HCT116 (cell line): ENCODE measurements around the gene RPL39L. TPM values are rescaled to one million over a fixed set of nuclear protein-coding genes. Genes with fewer than 3 reads are reported as not detected.

Experiments used
- ATAC-seq: fragments of 200-7000 bp; cut with Tn5 transposase; 2 replicates; pipeline ENCODE4 v1.9.1; 2020; ENCODE audit warnings: mild to moderate bottlenecking, moderate library complexity
- BruUV-seq: library from RNA; stranded (reverse); fragments of 400-500 nt; replicated peaks from 2 replicates; lab custom pipeline; 2021; lab: Mats Ljungman, UMichigan
- CTCF ChIA-PET: fragments of 300-600 bp; sonication (Branson Sonifier 250); formaldehyde crosslinking; loops from one replicate; lab custom pipeline; 2021; ENCODE audit warnings: antibody characterized with exemption; lab: Charles Lee
- POLR2A ChIA-PET: fragments of 300-600, 350-600 bp; sonication (Branson Sonifier 250); formaldehyde crosslinking; loops from one replicate; lab custom pipeline; 2021; ENCODE audit warnings: antibody characterized with exemption; lab: Charles Lee
- RAD21 ChIA-PET, 2 experiments: fragments of 300-600 bp; sonication (Branson Sonifier 250); formaldehyde crosslinking; loops; one replicate each; lab custom pipeline; 2023; ENCODE audit warnings: low total read pairs in 2 of 2; ENCODE audit not compliant: uncharacterized antibody in 2 of 2, unreplicated experiment in 2 of 2, low non-redundant PET in 1 of 2; lab: Charles Lee
- DNase-seq: peaks from one replicate; pipeline ENCODE4 v3.0.0-alpha.2; 2010; ENCODE audit warnings: low read depth, low spot score
- H2AFZ ChIP-seq: fragments of 200-600 bp; shearing (Covaris generic), sonication (generic); 2 replicates; pipeline ENCODE4 v1.6.1; 2017; ENCODE audit warnings: low read depth, mixed run types, mixed read lengths, antibody characterized with exemption, low read length; ENCODE audit not compliant: poor library complexity, severe bottlenecking
- H3K27ac ChIP-seq: 2 replicates; pipeline ENCODE4 v1.5.1; 2012; ENCODE audit warnings: low read depth, low read length
- H3K27me3 ChIP-seq: fragments of 200-600 bp; sonication (generic); 2 replicates; pipeline ENCODE4 v1.6.1; 2016; ENCODE audit warnings: mixed run types, low read length, mixed read lengths; ENCODE audit not compliant: insufficient read depth
- H3K36me3 ChIP-seq, 2 experiments: fragments of 200-500 bp in 1 of 2; fragments of 200-600 bp in 1 of 2; sonication (Bioruptor generic) in 1 of 2; sonication (generic) in 1 of 2; 2 replicates each; pipeline versions ENCODE4 v1.5.1 to v1.6.1; 2014 to 2016; ENCODE audit warnings: low read length in 2 of 2, inconsistent platforms in 1 of 2, mixed read lengths in 1 of 2, mixed run types in 1 of 2; ENCODE audit not compliant: insufficient read depth in 2 of 2, control insufficient read depth in 1 of 2
- H3K4me1 ChIP-seq, 2 experiments: fragments of 200-600 bp in 1 of 2; sonication (generic) in 1 of 2; 2 replicates each; pipeline versions ENCODE4 v1.5.1 to v1.6.1; 2012 to 2017; ENCODE audit warnings: low read length in 2 of 2, inconsistent platforms in 1 of 2, mild to moderate bottlenecking in 1 of 2, mixed read lengths in 1 of 2, mixed run types in 1 of 2, moderate library complexity in 1 of 2; ENCODE audit not compliant: insufficient read depth in 2 of 2, control insufficient read depth in 1 of 2
- H3K4me2 ChIP-seq: fragments of 200-600 bp; sonication (generic); 2 replicates; pipeline ENCODE4 v1.6.1; 2017; ENCODE audit warnings: mixed run types, low read length, mixed read lengths
- H3K4me3 ChIP-seq, 2 experiments: fragments of 200-600 bp in 1 of 2; sonication (generic) in 1 of 2; replicated peaks in 1 of 2; 2 replicates each; pipeline ENCODE4 v1.5.1; 2011 to 2016; ENCODE audit warnings: low read length in 2 of 2, control low read depth in 1 of 2, low read depth in 1 of 2, mild to moderate bottlenecking in 1 of 2, mixed read lengths in 1 of 2, mixed run types in 1 of 2
- H3K79me2 ChIP-seq: fragments of 200-600 bp; sonication (generic); 2 replicates; pipeline ENCODE4 v1.6.1; 2017; ENCODE audit warnings: mild to moderate bottlenecking, mixed run types, low read length, moderate library complexity, mixed read lengths; ENCODE audit not compliant: insufficient read depth
- H3K9ac ChIP-seq: fragments of 200-600 bp; sonication (generic); 2 replicates; pipeline ENCODE4 v1.6.1; 2016; ENCODE audit warnings: low read length, mixed read lengths
- H3K9me2 ChIP-seq: fragments of 200-600 bp; sonication (generic), shearing (Covaris generic); 2 replicates; pipeline ENCODE4 v1.6.1; 2017; ENCODE audit warnings: mixed run types, mild to moderate bottlenecking, moderate library complexity; ENCODE audit not compliant: insufficient read depth
- H3K9me3 ChIP-seq, 2 experiments: fragments of 200-500 bp in 1 of 2; fragments of 200-600 bp in 1 of 2; sonication (Bioruptor generic) in 1 of 2; sonication (generic) in 1 of 2; 2 replicates each; pipeline ENCODE4 v1.6.1; 2014 to 2017; ENCODE audit warnings: low read length in 2 of 2, mixed read lengths in 2 of 2, inconsistent platforms in 1 of 2, low read depth in 1 of 2, mild to moderate bottlenecking in 1 of 2, mixed run types in 1 of 2, moderate library complexity in 1 of 2; ENCODE audit not compliant: control insufficient read depth in 1 of 2, insufficient read depth in 1 of 2
- H4K20me1 ChIP-seq: fragments of 200-600 bp; sonication (generic), shearing (Covaris generic); 2 replicates; pipeline ENCODE4 v1.6.1; 2017; ENCODE audit warnings: mixed run types, mild to moderate bottlenecking, moderate library complexity; ENCODE audit not compliant: insufficient read depth
- CBX3 ChIP-seq: IDR thresholded peaks from 2 replicates; pipeline ENCODE4 v1.6.1; 2012; ENCODE audit warnings: low read depth
- CEBPB ChIP-seq: IDR thresholded peaks from 2 replicates; pipeline ENCODE4 v1.6.1; 2012; ENCODE audit warnings: low read depth
- EGR1 ChIP-seq: IDR thresholded peaks from 2 replicates; pipeline ENCODE4 v1.6.1; 2012; ENCODE audit warnings: low read depth
- ELF1 ChIP-seq: IDR thresholded peaks from 2 replicates; pipeline ENCODE4 v1.6.1; 2012; ENCODE audit warnings: low read depth, borderline replicate concordance
- EZH2phosphoT487 ChIP-seq: fragments of 200-600 bp; IDR thresholded peaks from 2 replicates; pipeline ENCODE4 v1.6.1; 2018; ENCODE audit warnings: antibody characterized with exemption, borderline replicate concordance
- FOSL1 ChIP-seq: IDR thresholded peaks from 2 replicates; pipeline ENCODE4 v1.6.1; 2012; ENCODE audit warnings: low read depth
- JUND ChIP-seq: IDR thresholded peaks from 2 replicates; pipeline ENCODE4 v1.6.1; 2012
- POLR2A ChIP-seq: IDR thresholded peaks from 2 replicates; pipeline ENCODE4 v1.7.0; 2011; ENCODE audit warnings: borderline replicate concordance; ENCODE audit not compliant: insufficient read depth, insufficient read length; ENCODE audit errors: extremely low read depth
- POLR2AphosphoS5 ChIP-seq: IDR thresholded peaks from 2 replicates; pipeline ENCODE4 v1.6.1; 2011; ENCODE audit warnings: mild to moderate bottlenecking, low read depth, low read length, moderate library complexity
- SIN3A ChIP-seq: IDR thresholded peaks from 2 replicates; pipeline ENCODE4 v1.6.1; 2012; ENCODE audit warnings: low read depth
- YY1 ChIP-seq: IDR thresholded peaks from 2 replicates; pipeline ENCODE4 v1.6.1; 2011; ENCODE audit warnings: low read length, low read depth, moderate library complexity, mild to moderate bottlenecking; ENCODE audit not compliant: insufficient replicate concordance; ENCODE audit errors: extremely low read depth
- ZFX ChIP-seq: fragments of 450-650 bp; IDR thresholded peaks from 2 replicates; pipeline ENCODE4 v1.6.1; 2017
- ZNF274 ChIP-seq: fragments of 200-500 bp; sonication (Bioruptor generic); IDR thresholded peaks from 2 replicates; pipeline ENCODE4 v1.6.1; 2014; ENCODE audit warnings: mild to moderate bottlenecking, low read depth, low read length, inconsistent platforms
- intact Hi-C: fragments of 100-400 bp; cut with micrococcal nuclease; formaldehyde crosslinking; loops from 2 replicates; pipeline ENCODE4 v1.10.0; 2022
- total RNA-seq: library from RNA; stranded (reverse); gene quantifications from one replicate; pipeline ENCODE4 v1.2.1, GENCODE V29; 2021; ENCODE audit not compliant: unreplicated experiment
- TF ChIP-seq, protein P1 (sequence below): IDR thresholded peaks from 2 replicates; pipeline ENCODE4 v1.6.1; 2012
- TF ChIP-seq, protein P2 (sequence below), 3 experiments: fragments of 200-600 bp in 1 of 3; sonication (generic) in 1 of 3; IDR thresholded peaks in 2 of 3; conservative IDR thresholded peaks in 1 of 3; 2 replicates each; pipeline ENCODE4 v1.5.1; 2012 to 2017; ENCODE audit warnings: low read depth in 2 of 3, low read length in 2 of 3, antibody characterized with exemption in 1 of 3, borderline replicate concordance in 1 of 3, control low read depth in 1 of 3, mild to moderate bottlenecking in 1 of 3, mixed read lengths in 1 of 3, mixed run types in 1 of 3, moderate library complexity in 1 of 3; ENCODE audit not compliant: insufficient read depth in 1 of 3
- TF ChIP-seq, protein P3 (sequence below): IDR thresholded peaks from 2 replicates; pipeline ENCODE4 v1.6.1; 2012

RPL39L gene
- total RNA-seq, 1 experiment from 2014 or later, result not detected

DNA sequence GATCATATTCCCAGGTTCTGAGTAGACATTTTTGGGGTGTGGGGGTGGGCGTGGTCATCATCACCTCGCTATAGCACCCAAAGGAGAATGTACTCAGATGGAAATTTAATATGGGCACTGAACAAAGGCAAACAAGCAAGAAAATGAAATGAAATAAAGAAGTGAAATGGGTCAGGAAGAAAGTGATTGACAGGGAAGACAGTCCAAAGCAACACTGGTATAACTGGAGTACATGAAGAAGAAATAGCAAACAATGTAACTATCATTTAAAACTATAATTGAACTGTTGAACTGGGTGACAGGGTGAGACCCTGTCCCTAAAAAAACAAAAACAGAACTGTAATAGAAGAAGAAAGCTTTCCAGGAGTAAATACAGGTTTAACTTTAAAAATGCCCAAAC lies 24.8 kb downstream of the RPL39L start:
- no peak for ATAC-seq
- BruUV-seq, result no TSS peak
- Histone ChIP-seq H3K36me3 (no peaks in the 10 kb centered on the region), H3K9me3 (no peaks in the 10 kb centered on the region), H4K20me1 (no peaks in the 10 kb centered on the region), H3K27me3 (0 out of 2 replicates have a peak, but pooled peaks cover 6% of the 10 kb centered on the region), H3K4me1 (no peaks in the 10 kb centered on the region), H2AFZ (no peak overlapping the region), H3K4me2 (no peak overlapping the region), H3K79me2 (no peaks in the 10 kb centered on the region), H3K9ac (no peak overlapping the region), H3K9me2 (no peaks in the 10 kb centered on the region), H3K4me3 (no peak overlapping the region), H3K27ac (no peak overlapping the region)
- DNase-seq, result no peak
- ChIA-PET RAD21 (no interaction called here), POLR2A (no interaction called here), CTCF (interaction anchor here (0.7 to 1.8 kb wide), 6 partner anchors 13 to 565 kb away, joined by 3 to 13 read pairs (median 6); no protein-coding TSS in a partner anchor)
- intact Hi-C loops, result loop anchor here (10.0 kb wide), 2 partner anchors 200 to 560 kb away; partner anchors contain the start of gene SST
- no peak for TF ChIP-seq FOSL1
- TF ChIP-seq CBX3, result no peak
- TF ChIP-seq, protein P1, sequence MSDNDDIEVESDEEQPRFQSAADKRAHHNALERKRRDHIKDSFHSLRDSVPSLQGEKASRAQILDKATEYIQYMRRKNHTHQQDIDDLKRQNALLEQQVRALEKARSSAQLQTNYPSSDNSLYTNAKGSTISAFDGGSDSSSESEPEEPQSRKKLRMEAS, result no peak
- no peak for TF ChIP-seq ZNF274
- no peak for TF ChIP-seq ELF1
- TF ChIP-seq CEBPB, result no peak
- no peak for TF ChIP-seq JUND
- TF ChIP-seq, protein P2, sequence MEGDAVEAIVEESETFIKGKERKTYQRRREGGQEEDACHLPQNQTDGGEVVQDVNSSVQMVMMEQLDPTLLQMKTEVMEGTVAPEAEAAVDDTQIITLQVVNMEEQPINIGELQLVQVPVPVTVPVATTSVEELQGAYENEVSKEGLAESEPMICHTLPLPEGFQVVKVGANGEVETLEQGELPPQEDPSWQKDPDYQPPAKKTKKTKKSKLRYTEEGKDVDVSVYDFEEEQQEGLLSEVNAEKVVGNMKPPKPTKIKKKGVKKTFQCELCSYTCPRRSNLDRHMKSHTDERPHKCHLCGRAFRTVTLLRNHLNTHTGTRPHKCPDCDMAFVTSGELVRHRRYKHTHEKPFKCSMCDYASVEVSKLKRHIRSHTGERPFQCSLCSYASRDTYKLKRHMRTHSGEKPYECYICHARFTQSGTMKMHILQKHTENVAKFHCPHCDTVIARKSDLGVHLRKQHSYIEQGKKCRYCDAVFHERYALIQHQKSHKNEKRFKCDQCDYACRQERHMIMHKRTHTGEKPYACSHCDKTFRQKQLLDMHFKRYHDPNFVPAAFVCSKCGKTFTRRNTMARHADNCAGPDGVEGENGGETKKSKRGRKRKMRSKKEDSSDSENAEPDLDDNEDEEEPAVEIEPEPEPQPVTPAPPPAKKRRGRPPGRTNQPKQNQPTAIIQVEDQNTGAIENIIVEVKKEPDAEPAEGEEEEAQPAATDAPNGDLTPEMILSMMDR (IDR thresholded peaks at IDR 0.05 in 2 of 3, conservative IDR thresholded peaks at IDR 0.05 in 1 of 3; ENCODE audit: borderline replicate concordance in 1 of 3, insufficient read depth in 1 of 3, low read depth in 2 of 3, low read length in 2 of 3), result no peak
- TF ChIP-seq, protein P3, sequence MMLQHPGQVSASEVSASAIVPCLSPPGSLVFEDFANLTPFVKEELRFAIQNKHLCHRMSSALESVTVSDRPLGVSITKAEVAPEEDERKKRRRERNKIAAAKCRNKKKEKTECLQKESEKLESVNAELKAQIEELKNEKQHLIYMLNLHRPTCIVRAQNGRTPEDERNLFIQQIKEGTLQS, result no peak
- TF ChIP-seq POLR2A, result no peak
- no peak for TF ChIP-seq ZFX
- no peak for TF ChIP-seq YY1
- no peak for TF ChIP-seq EZH2phosphoT487
- no peak for TF ChIP-seq EGR1
- TF ChIP-seq POLR2AphosphoS5, result no peak
- TF ChIP-seq SIN3A, result no peak
